ENCODE data around the gene PIP.
"Not testable (repeated sequence)": the region's sequence is repeated elsewhere in the genome, so short reads cannot be mapped to it uniquely, and the experiment has no call there.

PIP gene

GRCh38 chr7:143177374-143178119, 45.7 kb downstream of the PIP start:
- DNase-seq (ENCODE audit: low spot score), result no peak

GRCh38 chr7:143180771-143181170, 48.9 kb downstream of the PIP start:
- DNase-seq (ENCODE audit: low spot score), result not testable (repeated sequence)

GRCh38 chr7:143181349-143181748, 49.5 kb downstream of the PIP start:
- no peak for DNase-seq (ENCODE audit: low spot score)

GRCh38 chr7:143183024-143183423, 51.1 kb downstream of the PIP start, which contains the start of gene TAS2R39:
Gene TAS2R39 (plus strand): TSS chr7:143183419. CDS start chr7:143183419, 0 bp downstream.
- no peak for DNase-seq (ENCODE audit: low spot score)

GRCh38 chr7:143185551-143185950, 53.7 kb downstream of the PIP start:
- no peak for DNase-seq (ENCODE audit: low spot score)

- no peak for DNase-seq (ENCODE audit: low spot score)
Measured at GRCh38 chr7:143188994-143189393, 57.1 kb downstream of the PIP start.
